HG02759 (cell line): ENCODE data around the gene RBFOX1.

Experiments
- ATAC-seq: cut with Tn5 transposase; IDR thresholded peaks from one replicate; pipeline ENCODE4 v1.9.1; 2021; ENCODE audit warnings: mild to moderate bottlenecking, moderate library complexity; ENCODE audit not compliant: unreplicated experiment

Gene RBFOX1

DNA sequence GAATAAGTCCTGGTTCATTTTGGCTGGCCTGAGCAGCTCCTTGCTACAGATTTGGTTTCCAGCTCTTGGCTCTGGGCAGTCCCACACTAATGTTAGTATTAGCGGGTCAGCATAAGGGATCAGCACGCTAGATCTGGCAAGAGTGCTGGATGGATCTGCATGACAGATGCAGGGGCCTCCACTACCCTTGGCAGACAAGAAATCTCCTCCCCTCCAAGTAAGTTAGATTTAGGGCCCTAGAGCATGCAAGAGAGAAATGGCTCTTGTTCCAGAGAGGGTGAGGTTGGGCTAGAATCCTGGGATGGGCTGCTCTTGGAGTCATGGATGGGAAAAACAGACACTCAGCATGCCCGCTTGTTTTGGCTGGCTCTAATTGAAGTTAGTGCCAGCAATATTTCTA is 414.3 kb downstream of the RBFOX1 start:
- no peak for ATAC-seq

DNA sequence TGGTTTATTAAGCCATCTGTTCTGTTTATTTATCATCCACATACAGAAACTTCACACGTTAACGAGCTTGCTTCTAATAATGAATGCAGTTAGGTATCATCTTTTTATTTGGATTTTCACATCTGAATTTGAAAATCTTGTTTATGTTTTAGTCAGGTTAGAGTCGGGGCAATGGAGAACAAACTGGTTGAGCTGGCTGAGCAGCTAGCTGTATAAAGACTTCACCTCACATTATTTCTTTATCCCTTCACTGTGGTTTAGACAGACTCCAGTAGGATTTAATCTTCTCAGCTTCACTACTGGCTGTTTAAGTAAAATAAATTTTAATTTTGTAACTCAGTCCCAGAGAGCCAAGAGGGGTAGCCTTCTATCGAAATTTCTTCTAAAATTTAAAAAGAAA is 415.9 kb downstream of the RBFOX1 start:
- ATAC-seq: no peak

DNA sequence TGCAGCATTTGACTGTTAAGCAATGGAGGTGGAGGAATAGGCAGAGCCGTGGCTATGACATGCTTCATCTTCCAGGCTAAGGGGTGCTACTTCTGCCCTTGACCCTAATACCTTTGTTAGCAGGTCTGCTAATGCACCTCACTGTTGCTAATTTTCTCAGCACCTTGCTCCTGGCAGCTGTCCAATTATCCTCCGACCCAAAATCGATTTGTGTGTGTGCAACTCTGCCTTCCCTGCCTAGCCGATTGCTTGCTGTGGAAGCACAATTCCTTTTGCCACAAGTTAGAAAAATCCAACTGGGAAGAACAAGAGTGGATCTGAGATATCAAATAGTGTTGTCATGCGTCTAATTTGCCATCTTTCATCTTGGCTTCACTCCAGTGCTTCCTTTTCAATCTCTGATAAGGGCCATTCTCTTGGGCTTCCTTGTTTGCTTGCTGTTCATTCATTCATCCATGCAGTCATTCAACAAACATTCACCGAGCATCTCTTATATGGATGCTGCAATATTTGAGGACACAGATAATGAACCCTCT is 422.8 kb downstream of the RBFOX1 start:
- no peak for ATAC-seq
